Measurements from ENCODE around the gene WNT5A.

Gene WNT5A

DNA sequence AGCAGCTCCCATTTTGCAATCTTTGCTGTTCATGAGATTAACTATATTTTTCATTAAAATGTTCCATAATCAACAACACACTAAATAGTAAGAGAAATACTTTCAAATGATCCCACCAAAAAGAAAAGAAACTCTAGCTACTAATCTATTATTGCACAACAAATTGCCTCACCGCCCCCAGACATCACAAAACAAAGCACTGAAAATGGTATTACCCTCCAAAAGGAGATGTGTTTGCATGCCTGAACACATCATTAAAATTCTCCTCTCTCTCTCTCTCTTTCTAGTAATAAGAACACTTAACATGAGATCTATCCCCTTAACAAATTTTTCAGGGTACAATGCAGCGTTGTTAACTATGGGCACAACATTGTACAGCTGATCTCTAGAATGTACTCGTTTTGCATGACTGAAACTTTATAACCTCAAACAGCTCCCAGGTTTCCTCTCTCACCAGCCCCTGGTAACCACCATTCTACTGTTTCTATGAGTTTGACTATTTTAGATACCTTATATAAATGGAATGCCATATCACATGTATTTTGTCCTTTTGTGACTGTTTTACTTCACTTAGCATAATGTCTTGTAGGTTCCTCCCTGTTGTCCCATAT, 33.1 kb downstream of the WNT5A start:
- in situ Hi-C loops (cut with MboI; ENCODE audit: low sequenced_read_pairs), result no loop called here

GRCh38 chr3:55452886-55453285, 34.2 kb downstream of the WNT5A start:
- in situ Hi-C loops (cut with MboI; ENCODE audit: low sequenced_read_pairs), result no loop called here

DNA sequence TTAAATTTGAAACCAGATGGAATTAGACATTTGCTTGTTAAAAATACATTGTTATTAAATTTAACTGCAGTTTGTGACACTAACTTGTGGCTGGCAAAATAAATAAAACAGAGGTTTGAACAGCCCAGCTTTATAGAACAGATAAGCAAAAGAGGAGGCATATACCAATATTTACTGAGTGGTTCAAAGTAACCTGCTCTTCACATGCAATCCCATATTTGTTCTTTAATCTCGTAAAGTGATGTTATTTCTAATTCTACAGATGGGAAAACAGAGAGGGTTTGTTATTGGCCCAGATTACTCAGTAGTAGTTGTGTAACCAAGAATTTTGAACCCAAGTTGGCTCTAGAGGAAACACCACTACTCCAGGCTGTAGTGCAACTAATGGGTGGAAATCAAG, 37.6 kb downstream of the WNT5A start:
- in situ Hi-C loops (cut with MboI; ENCODE audit: low sequenced_read_pairs), result no loop called here

- in situ Hi-C loops (cut with MboI; ENCODE audit: low sequenced_read_pairs), result no loop called here
Measured at GRCh38 chr3:55446850-55447249, 40.3 kb downstream of the WNT5A start.

DNA sequence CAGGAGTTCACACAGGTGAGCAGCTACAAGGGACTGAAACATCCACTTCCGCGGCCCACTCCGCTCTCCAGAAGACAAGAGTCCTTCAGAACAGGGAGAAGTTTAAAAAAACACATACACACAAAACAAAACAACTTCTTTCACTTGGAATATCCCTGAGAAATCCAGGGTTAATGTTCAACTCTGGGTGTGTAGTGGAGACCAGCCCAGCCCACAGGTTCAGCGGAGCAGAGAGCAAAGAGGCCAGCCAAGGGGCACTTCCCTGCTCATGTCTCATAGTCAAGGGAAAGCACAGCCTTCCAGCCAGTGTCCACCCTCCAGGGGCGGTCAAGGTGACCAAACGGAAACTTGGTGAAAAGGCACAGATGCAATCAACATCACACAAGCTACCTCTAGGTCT, 41.6 kb downstream of the WNT5A start:
- in situ Hi-C loops (cut with MboI; ENCODE audit: low sequenced_read_pairs), result no loop called here

DNA sequence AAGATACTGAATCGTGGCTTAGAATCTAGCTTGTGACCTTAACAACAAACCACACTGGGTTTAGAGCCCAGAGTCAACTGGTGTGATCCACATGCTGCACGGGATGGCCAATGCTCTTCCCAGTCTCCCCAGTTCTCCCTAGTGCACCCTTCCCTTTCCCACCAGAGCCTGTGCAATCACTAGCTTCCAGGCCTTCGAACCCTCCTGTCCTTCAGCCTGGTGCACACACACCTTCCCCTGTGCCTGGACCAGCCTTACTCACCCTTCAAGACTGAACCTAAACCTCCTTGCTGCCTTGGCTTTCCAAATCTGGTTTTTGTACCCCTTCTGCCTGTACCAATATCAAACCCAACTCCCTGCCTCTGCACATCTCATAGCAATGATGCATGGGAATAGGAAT, 43.8 kb downstream of the WNT5A start:
- in situ Hi-C loops (cut with MboI; ENCODE audit: low sequenced_read_pairs), result no loop called here

GRCh38 chr3:55442861-55443260, 44.2 kb downstream of the WNT5A start:
- in situ Hi-C loops (cut with MboI; ENCODE audit: low sequenced_read_pairs), result no loop called here

- in situ Hi-C loops (cut with MboI; ENCODE audit: low sequenced_read_pairs), result no loop called here
Measured at GRCh38 chr3:55441499-55441898, 45.6 kb downstream of the WNT5A start.

GRCh38 chr3:55440104-55440708, 46.9 kb downstream of the WNT5A start:
- in situ Hi-C loops (cut with MboI; ENCODE audit: low sequenced_read_pairs), result no loop called here

DNA sequence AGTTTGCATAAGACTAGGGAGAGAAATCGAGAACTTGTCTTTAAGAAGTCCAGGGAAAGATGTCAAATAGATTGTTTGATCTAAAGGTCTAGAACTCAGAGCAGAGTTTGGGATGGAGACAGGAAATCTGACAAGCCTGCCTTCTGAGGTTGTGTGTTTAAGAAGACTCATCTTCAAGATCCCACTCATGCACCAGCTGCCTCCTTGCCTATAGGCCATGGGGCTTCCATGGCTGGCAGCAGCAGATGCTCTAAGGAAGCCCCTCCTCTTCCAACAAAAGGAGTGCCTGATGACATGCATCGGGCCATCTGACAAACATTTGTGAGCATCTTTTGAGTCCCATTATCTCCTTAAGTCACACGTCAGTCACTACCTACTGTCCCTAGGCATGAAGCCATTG, 47.4 kb downstream of the WNT5A start:
- in situ Hi-C loops (cut with MboI; ENCODE audit: low sequenced_read_pairs), result no loop called here

- in situ Hi-C loops (cut with MboI; ENCODE audit: low sequenced_read_pairs), result no loop called here
Measured at GRCh38 chr3:55436644-55437043, 50.5 kb downstream of the WNT5A start.

DNA sequence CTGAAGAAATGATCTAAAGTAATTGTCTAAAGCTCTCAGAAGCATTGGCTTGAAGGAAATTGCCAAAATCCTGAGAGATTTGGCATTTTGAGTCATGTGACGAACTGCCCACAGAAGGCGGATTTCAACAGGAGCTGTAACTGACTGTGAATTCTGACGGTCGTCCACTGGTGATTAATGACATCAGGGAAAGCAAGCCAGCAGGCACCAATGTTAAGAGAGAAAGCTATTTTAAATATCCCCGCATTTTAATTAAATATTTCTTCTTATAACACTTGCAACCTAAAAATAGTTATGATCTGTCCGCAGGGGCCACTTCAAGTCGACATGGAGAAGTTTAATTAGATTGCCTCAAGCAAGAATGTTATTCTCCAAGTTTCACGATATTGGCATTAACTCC, 51.6 kb downstream of the WNT5A start:
- in situ Hi-C loops (cut with MboI; ENCODE audit: low sequenced_read_pairs), result no loop called here

DNA sequence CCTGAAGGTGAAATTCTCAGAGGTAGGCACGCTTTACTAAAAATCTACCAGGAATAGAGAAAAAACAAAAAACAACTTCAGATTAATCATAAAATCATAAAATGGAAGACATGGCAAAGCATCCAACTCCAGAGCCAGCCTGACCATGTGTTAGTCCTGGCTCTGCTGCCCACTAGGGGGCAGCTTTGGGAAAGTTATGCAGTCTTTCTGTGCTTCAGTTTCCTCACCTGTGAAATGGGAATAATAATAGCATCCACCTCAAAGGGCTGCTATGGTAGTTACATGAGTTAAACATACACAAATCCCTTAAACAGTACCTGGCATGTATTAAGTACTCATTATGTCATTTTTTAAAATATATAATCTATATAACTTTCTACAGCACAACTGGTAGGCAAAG, 52.3 kb downstream of the WNT5A start:
- in situ Hi-C loops (cut with MboI; ENCODE audit: low sequenced_read_pairs), result no loop called here

DNA sequence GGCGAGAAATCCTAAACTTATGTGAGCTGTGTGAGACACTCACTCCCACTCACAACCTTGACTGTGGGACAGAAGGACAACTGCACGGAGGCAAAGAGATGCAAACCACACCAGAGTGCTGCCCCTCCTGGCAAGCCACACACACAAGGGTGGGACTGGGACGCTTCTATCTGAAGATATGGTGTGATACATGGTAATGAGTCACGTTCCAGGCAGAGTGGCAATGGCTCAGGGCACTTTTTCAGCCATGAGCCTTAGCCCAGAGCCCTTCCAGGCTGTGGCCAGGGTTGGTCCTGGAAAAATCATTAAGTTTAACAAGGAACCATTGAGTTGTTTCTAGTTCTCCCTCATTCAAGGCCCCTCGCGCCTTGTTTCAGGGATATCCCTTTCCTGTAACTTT, 56.1 kb downstream of the WNT5A start:
- in situ Hi-C loops (cut with MboI; ENCODE audit: low sequenced_read_pairs), result no loop called here

GRCh38 chr3:55427739-55428138, 59.4 kb downstream of the WNT5A start:
- in situ Hi-C loops (cut with MboI; ENCODE audit: low sequenced_read_pairs), result no loop called here

DNA sequence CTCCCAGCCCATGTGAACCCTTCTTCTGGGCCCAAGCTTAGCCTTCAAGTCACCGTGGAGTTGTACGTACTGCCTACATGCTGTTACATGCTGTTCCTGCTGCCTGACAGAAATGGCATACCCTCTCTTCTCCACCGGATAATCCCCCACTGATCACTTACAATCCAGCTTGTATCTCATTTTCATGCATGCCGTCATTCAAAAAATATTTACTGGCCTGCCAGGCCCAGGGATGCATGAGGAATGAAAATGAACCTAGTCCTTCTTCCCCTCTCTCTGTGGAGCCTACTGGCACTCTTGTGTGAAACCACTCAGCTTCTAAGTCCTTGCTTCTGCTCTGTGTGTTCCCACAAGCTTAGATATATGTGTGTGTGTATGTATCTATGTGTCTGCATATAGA, 60.6 kb downstream of the WNT5A start:
- in situ Hi-C loops (cut with MboI; ENCODE audit: low sequenced_read_pairs), result no loop called here

GRCh38 chr3:55423782-55424181, 63.3 kb downstream of the WNT5A start:
- in situ Hi-C loops (cut with MboI; ENCODE audit: low sequenced_read_pairs), result no loop called here

DNA sequence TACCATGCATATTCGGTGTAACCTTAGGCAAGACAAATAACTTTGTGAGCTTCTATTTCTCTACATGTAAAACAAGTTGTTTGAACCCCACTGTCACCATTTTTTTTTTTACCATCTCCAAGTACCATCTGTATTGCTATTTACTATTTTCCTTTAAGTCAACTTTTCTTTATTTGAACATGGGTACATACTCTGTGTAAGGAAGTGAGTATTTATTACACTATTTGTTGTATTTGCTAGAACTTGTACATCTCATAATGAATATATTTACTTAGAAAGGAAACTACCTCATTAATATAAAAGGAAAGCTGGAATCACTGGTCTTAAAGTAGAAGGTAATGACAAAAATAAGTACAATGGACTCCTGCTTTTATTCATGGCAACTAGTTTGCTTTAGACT, 69.9 kb downstream of the WNT5A start:
- in situ Hi-C loops (cut with MboI; ENCODE audit: low sequenced_read_pairs), result no loop called here

GRCh38 chr3:55416331-55416821, 70.7 kb downstream of the WNT5A start:
- in situ Hi-C loops (cut with MboI; ENCODE audit: low sequenced_read_pairs), result no loop called here

Data from hTERT RPE-1 (cell line).